ENCODE data around the gene TRMT44.

The TRMT44 gene

GRCh38 chr4:8517946-8518345 is 77.4 kb downstream of the TRMT44 start:
- Histone ChIP-seq H2AFZ (ENCODE audit: low read depth) (no peak overlapping the region), H3K79me2 (ENCODE audit: insufficient read depth, low read depth) (no peaks in the 10 kb centered on the region), H3K36me3 (ENCODE audit: insufficient read depth) (no peaks in the 10 kb centered on the region), H3K4me1 (ENCODE audit: low read depth, poor library complexity, severe bottlenecking) (no peaks in the 10 kb centered on the region), H3K27ac (no peak overlapping the region), H3K9ac (no peak overlapping the region), H3K4me3 (IDR thresholded peaks at IDR 0.05; ENCODE audit: insufficient read depth, low read depth, low read length) (no peak overlapping the region), H3K4me2 (no peak overlapping the region), H3K27me3 (ENCODE audit: insufficient read depth, low read depth) (no peaks in the 10 kb centered on the region), H4K20me1 (ENCODE audit: insufficient read depth) (no peaks in the 10 kb centered on the region)
- TF ChIP-seq, protein P1, sequence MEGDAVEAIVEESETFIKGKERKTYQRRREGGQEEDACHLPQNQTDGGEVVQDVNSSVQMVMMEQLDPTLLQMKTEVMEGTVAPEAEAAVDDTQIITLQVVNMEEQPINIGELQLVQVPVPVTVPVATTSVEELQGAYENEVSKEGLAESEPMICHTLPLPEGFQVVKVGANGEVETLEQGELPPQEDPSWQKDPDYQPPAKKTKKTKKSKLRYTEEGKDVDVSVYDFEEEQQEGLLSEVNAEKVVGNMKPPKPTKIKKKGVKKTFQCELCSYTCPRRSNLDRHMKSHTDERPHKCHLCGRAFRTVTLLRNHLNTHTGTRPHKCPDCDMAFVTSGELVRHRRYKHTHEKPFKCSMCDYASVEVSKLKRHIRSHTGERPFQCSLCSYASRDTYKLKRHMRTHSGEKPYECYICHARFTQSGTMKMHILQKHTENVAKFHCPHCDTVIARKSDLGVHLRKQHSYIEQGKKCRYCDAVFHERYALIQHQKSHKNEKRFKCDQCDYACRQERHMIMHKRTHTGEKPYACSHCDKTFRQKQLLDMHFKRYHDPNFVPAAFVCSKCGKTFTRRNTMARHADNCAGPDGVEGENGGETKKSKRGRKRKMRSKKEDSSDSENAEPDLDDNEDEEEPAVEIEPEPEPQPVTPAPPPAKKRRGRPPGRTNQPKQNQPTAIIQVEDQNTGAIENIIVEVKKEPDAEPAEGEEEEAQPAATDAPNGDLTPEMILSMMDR (conservative IDR thresholded peaks at IDR 0.05; ENCODE audit: low read depth, low read length) = no peak

DNA sequence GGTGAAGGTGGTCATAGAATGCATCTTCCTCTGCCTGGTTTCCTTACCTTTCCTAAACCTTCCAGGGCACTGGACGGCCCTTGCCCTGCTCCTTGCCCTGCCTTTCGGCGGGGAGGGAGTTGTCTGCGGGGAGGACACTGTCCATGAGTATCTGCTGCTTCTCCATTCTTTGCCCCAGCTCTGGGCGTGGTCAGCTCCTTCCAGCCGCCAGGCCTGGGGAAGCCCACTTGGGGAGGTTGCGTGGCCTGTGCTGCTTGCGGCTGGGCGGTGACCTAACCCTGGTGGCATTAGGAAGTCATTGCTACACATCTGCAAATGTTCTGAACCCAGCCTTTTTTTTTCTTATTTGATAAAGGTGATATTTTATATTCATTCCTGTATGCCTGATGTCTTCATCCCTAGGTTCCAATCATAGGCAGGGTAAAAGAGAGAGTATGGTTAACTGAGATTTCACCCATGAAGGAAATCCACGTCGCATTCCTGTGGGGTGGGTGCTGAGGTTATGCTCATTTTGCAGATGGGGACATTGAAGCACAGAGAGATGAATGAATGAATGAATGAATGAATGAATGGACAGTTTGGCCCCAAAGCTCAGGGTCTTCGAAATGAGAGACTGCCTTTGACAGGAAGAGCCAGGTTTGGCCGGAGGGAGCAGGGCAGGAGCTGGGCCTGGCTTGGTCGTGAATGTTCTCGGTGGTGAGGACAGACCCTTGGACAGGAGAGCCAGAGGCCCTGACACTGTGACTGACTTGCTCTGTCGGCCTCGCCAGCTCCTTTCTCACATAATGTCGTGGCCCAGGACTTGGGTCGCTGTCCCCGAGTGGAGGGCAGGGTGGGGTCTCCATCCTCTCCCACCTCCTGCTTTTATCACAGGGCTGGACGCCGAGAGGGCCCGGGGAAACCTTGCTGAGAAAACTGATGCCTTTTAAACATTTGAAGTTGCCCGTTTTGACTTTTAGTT is 81.9 kb downstream of the TRMT44 start:
- H3K79me2 ChIP-seq (ENCODE audit: insufficient read depth, low read depth) = no peaks in the 10 kb centered on the region
- H3K9ac ChIP-seq = no peak overlapping the region
- H4K20me1 ChIP-seq (ENCODE audit: insufficient read depth) = no peaks in the 10 kb centered on the region
- H3K4me1 ChIP-seq (ENCODE audit: low read depth, poor library complexity, severe bottlenecking) = no peaks in the 10 kb centered on the region
- no peaks in the 10 kb centered on the region for H3K27me3 ChIP-seq (ENCODE audit: insufficient read depth, low read depth)
- H3K4me3 ChIP-seq (IDR thresholded peaks at IDR 0.05; ENCODE audit: insufficient read depth, low read depth, low read length) = no peak overlapping the region
- H3K36me3 ChIP-seq (ENCODE audit: insufficient read depth) = no peaks in the 10 kb centered on the region
- H3K4me2 ChIP-seq = no peak overlapping the region
- no peak overlapping the region for H2AFZ ChIP-seq (ENCODE audit: low read depth)
- no peak overlapping the region for H3K27ac ChIP-seq
- TF ChIP-seq, protein P1 (conservative IDR thresholded peaks at IDR 0.05; ENCODE audit: low read depth, low read length) = no peak

DNA sequence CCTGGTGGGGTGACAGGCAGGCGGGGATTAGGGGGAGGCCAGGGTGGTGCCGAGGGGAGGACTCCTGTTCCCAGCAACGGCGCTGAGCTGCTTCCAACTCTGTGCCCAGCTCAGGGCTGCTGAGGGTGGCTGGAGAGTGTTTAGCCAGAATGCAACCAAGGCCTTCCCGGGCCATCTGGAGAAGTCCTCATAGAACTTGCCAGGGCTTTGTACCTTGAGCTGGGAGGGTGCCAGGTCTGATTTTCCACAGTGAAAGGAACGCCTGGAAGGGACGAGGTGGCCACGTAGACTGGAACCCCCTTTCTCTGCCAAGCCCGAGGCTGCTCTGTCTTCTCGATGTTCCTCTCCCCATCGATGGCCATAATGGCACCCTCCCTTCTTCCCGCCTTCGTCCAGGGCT is 82.6 kb downstream of the TRMT44 start:
- Histone ChIP-seq H3K4me1 (ENCODE audit: low read depth, poor library complexity, severe bottlenecking) (no peaks in the 10 kb centered on the region), H4K20me1 (ENCODE audit: insufficient read depth) (no peaks in the 10 kb centered on the region), H3K36me3 (ENCODE audit: insufficient read depth) (no peaks in the 10 kb centered on the region), H3K27ac (no peak overlapping the region), H3K9ac (no peak overlapping the region), H3K4me3 (IDR thresholded peaks at IDR 0.05; ENCODE audit: insufficient read depth, low read depth, low read length) (no peak overlapping the region), H3K4me2 (no peak overlapping the region), H3K79me2 (ENCODE audit: insufficient read depth, low read depth) (no peaks in the 10 kb centered on the region), H2AFZ (ENCODE audit: low read depth) (no peak overlapping the region), H3K27me3 (ENCODE audit: insufficient read depth, low read depth) (no peaks in the 10 kb centered on the region)
- TF ChIP-seq, protein P1 (conservative IDR thresholded peaks at IDR 0.05; ENCODE audit: low read depth, low read length) = no peak

GRCh38 chr4:8523766-8524165 is 83.2 kb downstream of the TRMT44 start:
- Histone ChIP-seq H3K27me3 (ENCODE audit: insufficient read depth, low read depth) (no peaks in the 10 kb centered on the region), H3K4me3 (IDR thresholded peaks at IDR 0.05; ENCODE audit: insufficient read depth, low read depth, low read length) (no peak overlapping the region), H3K79me2 (ENCODE audit: insufficient read depth, low read depth) (no peaks in the 10 kb centered on the region), H3K4me1 (ENCODE audit: low read depth, poor library complexity, severe bottlenecking) (no peaks in the 10 kb centered on the region), H4K20me1 (ENCODE audit: insufficient read depth) (no peaks in the 10 kb centered on the region), H3K4me2 (no peak overlapping the region), H3K27ac (no peak overlapping the region), H3K9ac (no peak overlapping the region), H3K36me3 (ENCODE audit: insufficient read depth) (no peaks in the 10 kb centered on the region), H2AFZ (ENCODE audit: low read depth) (no peak overlapping the region)
- TF ChIP-seq, protein P1 (conservative IDR thresholded peaks at IDR 0.05; ENCODE audit: low read depth, low read length) = no peak
